ENCODE data around the gene ISYNA1.

Gene ISYNA1

GRCh38 chr19:18437491-18438330 is at the start of gene ISYNA1:
Gene ISYNA1 (minus strand): TSS chr19:18438133. CDS start chr19:18437979, 154 bp downstream.
- DNase-seq (ENCODE audit: low read depth in 1 of 2, low spot score in 1 of 2) = peak in 1 of 2 donors; percentile 49

DNA sequence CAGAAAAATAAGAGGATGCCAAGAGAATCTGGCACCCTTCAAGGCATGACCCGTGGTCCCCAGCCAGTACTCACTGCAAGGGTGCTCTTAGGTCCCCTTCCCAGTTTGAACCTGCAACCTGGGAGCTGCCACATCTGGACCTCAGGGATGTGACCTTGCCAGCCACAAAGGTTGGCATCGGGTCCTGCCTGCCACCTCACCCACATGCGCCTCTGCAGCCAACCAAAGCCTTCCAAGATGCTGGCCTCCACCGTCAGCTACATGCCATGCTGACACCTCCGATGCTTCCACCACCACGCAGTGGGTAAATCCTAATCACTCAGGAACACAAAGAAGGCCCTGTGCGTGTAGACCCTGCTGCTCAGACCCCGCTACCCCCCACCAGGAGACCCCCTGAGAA is 48.8 kb upstream of the ISYNA1 start:
- no peak for DNase-seq (ENCODE audit: low read depth in 1 of 2, low spot score in 1 of 2)

- no peak for DNase-seq (ENCODE audit: low read depth in 1 of 2, low spot score in 1 of 2)
Observed at GRCh38 chr19:18484992-18485391, 47.1 kb upstream of the ISYNA1 start.

- no peak for DNase-seq (ENCODE audit: low read depth in 1 of 2, low spot score in 1 of 2)
Observed at GRCh38 chr19:18483119-18483890, 45.4 kb upstream of the ISYNA1 start.

DNA sequence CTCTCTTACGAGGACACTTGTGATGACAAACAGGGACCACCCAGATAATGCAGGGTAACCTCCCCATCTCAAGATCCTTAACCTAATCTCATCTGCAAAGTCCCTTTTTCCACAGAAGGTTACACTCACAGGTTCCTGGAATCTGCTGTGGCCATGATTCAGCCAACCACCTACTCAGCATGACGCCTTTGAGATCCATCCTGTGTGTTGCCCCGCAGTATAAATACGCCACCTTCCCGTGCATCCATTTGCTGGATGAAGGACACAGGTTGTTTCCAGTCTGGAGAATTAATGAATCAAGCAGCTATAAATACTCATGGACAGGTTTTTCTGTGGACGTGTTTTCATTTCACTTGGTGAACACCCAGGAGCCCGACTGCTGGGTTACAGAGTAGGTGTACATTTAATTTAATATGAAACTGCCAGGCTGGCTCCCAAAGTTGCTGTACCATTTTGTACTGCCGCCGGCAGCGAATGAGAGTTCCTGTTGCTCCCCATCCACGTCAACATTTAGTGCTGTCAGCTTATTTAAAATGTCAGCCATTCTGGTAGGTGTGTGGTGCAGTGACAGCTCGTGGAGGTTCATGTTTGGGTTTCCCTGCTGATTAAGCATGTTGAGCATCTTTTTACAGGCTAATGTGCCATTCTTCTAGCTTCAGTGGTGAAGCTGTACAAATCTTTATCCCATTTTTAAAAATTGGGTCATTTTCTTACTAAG is 43.7 kb upstream of the ISYNA1 start:
- DNase-seq (ENCODE audit: low read depth in 1 of 2, low spot score in 1 of 2) = no peak

DNA sequence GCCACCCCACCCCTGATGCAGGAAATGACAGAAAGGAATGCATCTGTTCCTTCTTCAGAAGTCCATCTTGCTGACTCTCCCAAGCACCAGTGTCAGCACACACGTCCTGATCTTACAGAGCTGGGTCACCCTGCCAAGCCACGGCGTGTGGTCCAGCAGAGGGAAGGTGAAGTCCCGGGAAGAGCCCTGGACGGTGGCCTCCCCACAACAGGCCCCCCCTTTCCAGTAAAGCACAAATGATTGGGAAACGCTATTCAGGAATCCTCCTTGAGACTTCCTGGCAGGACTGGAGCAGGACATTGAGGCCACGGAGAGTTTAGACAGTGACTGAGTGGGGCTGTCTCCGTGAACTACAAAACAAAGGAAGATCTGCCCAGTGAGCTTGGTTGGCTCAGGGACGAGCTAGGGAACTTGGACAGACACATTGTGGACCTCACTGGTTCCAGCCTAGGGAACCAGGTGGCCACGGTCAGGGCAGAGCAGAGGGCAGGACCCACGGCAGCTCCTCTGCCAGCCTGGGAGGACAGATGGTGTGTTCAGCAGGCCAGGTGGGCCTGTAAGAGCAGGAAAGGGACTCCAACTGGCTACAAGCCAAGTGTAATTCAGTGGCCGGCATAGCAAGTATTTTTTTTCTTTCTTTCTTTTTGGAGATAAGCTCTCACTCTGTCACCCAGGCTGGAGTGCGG is 42.2 kb upstream of the ISYNA1 start:
- no peak for DNase-seq (ENCODE audit: low read depth in 1 of 2, low spot score in 1 of 2)

DNA sequence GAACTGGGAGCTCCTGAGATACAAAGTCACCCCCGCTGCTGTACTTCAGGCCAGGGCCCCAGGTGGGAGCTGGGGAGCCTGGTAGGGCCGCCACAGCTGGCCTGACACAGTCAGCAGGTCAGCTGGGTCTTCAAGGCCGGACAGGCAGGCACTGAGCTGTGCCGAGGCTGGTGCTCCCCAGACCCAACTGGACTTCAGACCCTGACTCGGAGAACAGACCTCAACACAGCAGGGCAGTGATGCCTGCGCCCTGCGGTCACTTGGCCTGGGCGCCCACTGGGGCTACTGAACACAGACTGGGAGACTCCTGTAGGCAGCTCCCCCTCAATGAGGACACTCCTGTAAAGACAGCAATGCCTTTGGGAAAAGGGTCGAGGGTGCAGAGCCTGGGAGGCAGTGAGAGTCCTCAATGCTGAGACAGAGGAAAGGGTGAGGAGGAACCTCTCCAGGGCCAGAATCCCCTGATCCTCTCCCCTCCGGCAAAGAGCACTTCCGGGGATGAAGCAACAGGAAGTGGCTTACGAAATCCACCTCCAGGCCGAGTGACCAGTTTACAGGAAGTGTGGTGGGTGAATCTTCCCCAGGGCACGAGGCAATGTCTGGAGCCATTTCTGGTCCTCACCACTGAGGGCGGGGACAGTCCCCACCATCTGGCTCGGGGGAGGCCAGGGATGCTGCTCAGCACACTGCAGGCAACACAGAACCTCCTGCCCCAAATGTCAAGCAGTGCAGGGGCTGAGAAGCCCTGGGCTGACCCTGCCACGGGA is 40.8 kb upstream of the ISYNA1 start:
- peak in 1 of 2 donors; percentile 24 for DNase-seq (ENCODE audit: low read depth in 1 of 2, low spot score in 1 of 2)

- no peak for DNase-seq (ENCODE audit: low read depth in 1 of 2, low spot score in 1 of 2)
Observed at GRCh38 chr19:18477974-18478373, 40.0 kb upstream of the ISYNA1 start.

DNA sequence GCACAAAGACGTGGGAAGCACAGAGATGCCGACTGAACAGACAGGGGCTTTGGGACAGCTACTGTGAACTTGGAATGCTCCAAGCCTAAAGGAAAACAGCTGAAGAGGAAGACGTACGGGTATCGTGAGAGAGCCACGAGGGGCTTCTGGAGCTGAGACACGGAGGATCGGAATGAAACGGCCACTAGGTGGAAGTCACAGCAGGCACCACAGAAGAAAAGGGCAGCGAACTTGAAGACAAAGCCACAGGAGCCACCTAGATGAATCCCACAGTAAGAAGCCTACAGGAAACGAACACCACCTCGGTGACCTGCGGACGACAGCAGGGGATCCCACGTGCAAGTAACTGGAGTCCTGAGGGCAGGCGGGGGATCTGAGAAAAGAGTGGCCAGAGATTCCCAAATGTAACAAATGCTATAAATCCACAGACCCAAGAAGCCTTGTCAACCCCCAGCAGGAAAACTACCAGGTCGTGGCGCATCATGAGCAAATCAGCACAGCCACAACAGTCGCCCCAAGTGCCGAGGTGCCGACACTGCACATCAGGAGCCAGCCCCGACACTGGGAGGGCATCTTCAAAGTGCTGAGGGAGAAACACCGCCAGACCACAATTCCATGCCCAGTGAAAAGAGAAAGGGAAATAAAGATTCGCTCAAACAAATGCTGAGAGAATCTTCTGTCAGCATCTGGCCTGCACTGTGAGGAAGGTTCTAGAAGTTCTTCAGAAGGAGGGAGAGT is 39.3 kb upstream of the ISYNA1 start:
- no peak for DNase-seq (ENCODE audit: low read depth in 1 of 2, low spot score in 1 of 2)

DNA sequence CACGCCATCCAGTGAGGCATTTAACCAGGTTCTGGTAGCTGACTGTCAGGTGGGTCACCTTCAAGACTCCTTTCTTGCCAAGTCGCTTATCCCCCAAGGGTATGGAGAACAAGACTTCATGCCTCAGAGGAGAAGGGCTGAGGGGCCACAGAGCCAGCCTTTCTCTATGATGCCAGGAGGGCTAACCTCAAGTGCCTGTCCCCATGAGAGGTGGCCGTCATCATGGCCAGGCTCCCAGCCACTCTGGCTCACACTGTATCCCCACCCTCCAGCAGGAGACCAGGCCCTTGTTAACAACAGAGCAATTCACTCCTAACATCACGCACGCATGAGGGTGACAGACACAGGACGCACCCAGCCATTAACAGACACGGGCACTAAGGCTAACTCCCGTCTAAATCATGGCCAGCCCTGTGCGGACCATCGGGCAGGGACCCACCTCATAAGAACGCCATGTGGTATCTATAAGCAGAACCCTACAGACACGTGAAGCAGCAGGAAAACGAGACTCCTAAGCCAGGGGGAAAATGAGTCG is 38.6 kb upstream of the ISYNA1 start:
- DNase-seq (ENCODE audit: low read depth in 1 of 2, low spot score in 1 of 2) = no peak

- DNase-seq (ENCODE audit: low read depth in 1 of 2, low spot score in 1 of 2) = no peak
Observed at GRCh38 chr19:18475762-18476331, 37.9 kb upstream of the ISYNA1 start.

GRCh38 chr19:18475004-18475453 is 37.1 kb upstream of the ISYNA1 start:
- DNase-seq (ENCODE audit: low read depth in 1 of 2, low spot score in 1 of 2) = no peak

GRCh38 chr19:18474366-18474887 is 36.5 kb upstream of the ISYNA1 start:
- no peak for DNase-seq (ENCODE audit: low read depth in 1 of 2, low spot score in 1 of 2)

- DNase-seq (ENCODE audit: low read depth in 1 of 2, low spot score in 1 of 2) = no peak
Observed at GRCh38 chr19:18473706-18474087, 35.8 kb upstream of the ISYNA1 start.

GRCh38 chr19:18473003-18473705 is 35.2 kb upstream of the ISYNA1 start:
- DNase-seq (ENCODE audit: low read depth in 1 of 2, low spot score in 1 of 2) = no peak

- no peak for DNase-seq (ENCODE audit: low read depth in 1 of 2, low spot score in 1 of 2)
Observed at GRCh38 chr19:18470787-18471186, 32.9 kb upstream of the ISYNA1 start.

DNA sequence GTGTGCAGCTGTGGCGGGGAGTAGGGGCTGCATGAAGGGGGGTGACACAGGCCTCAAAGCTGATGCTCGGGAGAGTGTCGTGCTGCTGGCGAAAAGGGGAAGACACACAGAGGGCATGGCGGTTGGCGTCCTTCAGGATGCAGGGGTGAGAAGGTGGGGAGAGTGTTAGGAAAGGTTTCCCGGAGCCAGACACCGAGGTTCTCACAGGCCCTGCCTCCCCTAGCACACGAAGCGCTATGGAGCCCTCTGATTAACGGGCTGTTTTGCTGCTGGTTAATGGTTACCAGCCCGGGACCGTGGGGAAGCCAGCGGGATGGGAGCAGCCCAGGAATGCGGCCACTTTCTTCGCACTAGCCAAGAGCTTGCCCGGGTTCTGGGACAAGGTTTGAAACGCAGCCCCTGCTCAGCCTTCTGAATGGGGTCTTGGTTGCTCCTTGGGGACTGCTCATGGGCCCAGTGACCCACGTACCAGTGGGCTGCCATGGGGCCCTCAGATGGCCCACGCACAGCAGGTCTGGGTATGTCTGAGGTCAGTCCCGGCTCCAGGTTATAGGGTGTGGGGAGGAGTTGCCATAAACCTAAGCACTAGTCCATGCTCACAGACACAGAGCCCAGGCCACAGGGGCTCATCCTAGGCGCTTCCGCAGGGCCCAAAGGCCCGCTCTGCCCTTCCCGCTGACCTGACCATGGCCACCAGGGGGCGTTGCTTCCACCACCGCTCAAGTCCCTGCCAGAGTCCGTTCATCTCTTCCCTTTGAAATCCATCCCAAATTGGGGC is 31.3 kb upstream of the ISYNA1 start:
- DNase-seq (ENCODE audit: low read depth in 1 of 2, low spot score in 1 of 2) = peak; percentile 45 to 48

Measured in activated T-helper 1 cell treated with anti-CD3 and anti-CD28 coated beads, Interleukin-2, amount 50 U/mL, for 16 hours (primary cell).